Activated CD4-positive, alpha-beta T cell treated with anti-CD3 and anti-CD28 coated beads, Interleukin-2, amount 50 U/mL, for 16 hours (primary cell): ENCODE measurements around the gene NFAM1.
A peak's percentile ranks its signal among the peaks of the same experiment; 100 is the strongest.

Source experiments
- DNase-seq: peaks from one replicate; pipeline ENCODE4 v3.0.0-alpha.2; 2020

NFAM1 gene

GRCh38 chr22:42432020-42432596 is at the start of gene NFAM1:
TSS of gene NFAM1 (minus strand) at chr22:42432403. CDS start at chr22:42432357, 46 bp downstream.
- DNase-seq: no peak

GRCh38 chr22:42475122-42475521 is 42.9 kb upstream of the NFAM1 start:
- DNase-seq: no peak

- peak; percentile 35 for DNase-seq
Observed at GRCh38 chr22:42473484-42474193, 41.4 kb upstream of the NFAM1 start.

GRCh38 chr22:42472671-42473070 is 40.5 kb upstream of the NFAM1 start:
- no peak for DNase-seq

- DNase-seq: no peak
Observed at GRCh38 chr22:42471441-42471840, 39.2 kb upstream of the NFAM1 start.

- DNase-seq: no peak
Observed at GRCh38 chr22:42470366-42471082, 38.3 kb upstream of the NFAM1 start.

- DNase-seq: no peak
Observed at GRCh38 chr22:42468841-42469240, 36.6 kb upstream of the NFAM1 start.

GRCh38 chr22:42462016-42462415 is 29.8 kb upstream of the NFAM1 start:
- DNase-seq: no peak

- no peak for DNase-seq
Observed at GRCh38 chr22:42461511-42461910, 29.3 kb upstream of the NFAM1 start.

GRCh38 chr22:42459287-42460063 is 27.3 kb upstream of the NFAM1 start:
- DNase-seq: no peak

- no peak for DNase-seq
Observed at GRCh38 chr22:42452916-42453315, 20.7 kb upstream of the NFAM1 start.

GRCh38 chr22:42452456-42452855 is 20.3 kb upstream of the NFAM1 start:
- no peak for DNase-seq

GRCh38 chr22:42451499-42452145 is 19.4 kb upstream of the NFAM1 start:
- no peak for DNase-seq

GRCh38 chr22:42450862-42451261 is 18.7 kb upstream of the NFAM1 start:
- no peak for DNase-seq

GRCh38 chr22:42446151-42446550 is 13.9 kb upstream of the NFAM1 start:
- no peak for DNase-seq

- peak; percentile 78 for DNase-seq
Observed at GRCh38 chr22:42444077-42444904, 12.1 kb upstream of the NFAM1 start.

- DNase-seq: no peak
Observed at GRCh38 chr22:42443240-42444076, 11.3 kb upstream of the NFAM1 start.

- no peak for DNase-seq
Observed at GRCh38 chr22:42442748-42443147, 10.5 kb upstream of the NFAM1 start.

- no peak for DNase-seq
Observed at GRCh38 chr22:42440728-42441127, 8.5 kb upstream of the NFAM1 start.

- peak; percentile 54 for DNase-seq
Observed at GRCh38 chr22:42439821-42440674, 7.8 kb upstream of the NFAM1 start.
